HFFc6 (cell line): ENCODE data around the gene GALNT18. TPM values are rescaled to one million over a fixed set of nuclear protein-coding genes. Genes with fewer than 3 reads are reported as not detected.

Source experiments
- DNase-seq: peaks from one replicate; pipeline ENCODE4 v3.0.0-alpha.2; 2018
- H3K27ac Mint-ChIP-seq: 2 replicates; pipeline ENCODE4 v1.8.0; 2020; ENCODE audit warnings: mild to moderate bottlenecking, mixed read lengths
- H3K27me3 Mint-ChIP-seq: 2 replicates; pipeline ENCODE4 v1.8.0; 2021; ENCODE audit warnings: mild to moderate bottlenecking, moderate library complexity, mixed read lengths; ENCODE audit not compliant: insufficient read depth
- H3K36me3 Mint-ChIP-seq: 2 replicates; pipeline ENCODE4 v1.8.0; 2021; ENCODE audit warnings: low read depth, mixed read lengths
- H3K4me1 Mint-ChIP-seq: 2 replicates; pipeline ENCODE4 v1.8.0; 2020; ENCODE audit warnings: low read depth, mixed read lengths
- H3K4me3 Mint-ChIP-seq: 2 replicates; pipeline ENCODE4 v1.8.0; 2020; ENCODE audit warnings: mild to moderate bottlenecking, moderate library complexity, mixed read lengths
- H3K9me3 Mint-ChIP-seq: 2 replicates; pipeline ENCODE4 v1.8.0; 2020; ENCODE audit warnings: mild to moderate bottlenecking, mixed read lengths
- total RNA-seq, 6 experiments: library from RNA; stranded (reverse); fragmentation: NEBNext Ultra II Directional; extraction: Animal tissue kit (Norgen Biotek cat#: 25700); gene quantifications; 2 replicates in 1 of 6; 3 replicates in 5 of 6; pipeline ENCODE4 v1.2.3, GENCODE V29; 2021
- TF ChIP-seq, protein P1 (sequence below): fragments of 200-600 bp; sonication (generic); IDR thresholded peaks from 2 replicates; pipeline ENCODE4 v1.5.0; 2021; ENCODE audit warnings: antibody characterized with exemption, mild to moderate bottlenecking

Gene GALNT18
- total RNA-seq, 6 experiments from 2014 or later = 2.7 to 13.7 (median 12.4) TPM

DNA sequence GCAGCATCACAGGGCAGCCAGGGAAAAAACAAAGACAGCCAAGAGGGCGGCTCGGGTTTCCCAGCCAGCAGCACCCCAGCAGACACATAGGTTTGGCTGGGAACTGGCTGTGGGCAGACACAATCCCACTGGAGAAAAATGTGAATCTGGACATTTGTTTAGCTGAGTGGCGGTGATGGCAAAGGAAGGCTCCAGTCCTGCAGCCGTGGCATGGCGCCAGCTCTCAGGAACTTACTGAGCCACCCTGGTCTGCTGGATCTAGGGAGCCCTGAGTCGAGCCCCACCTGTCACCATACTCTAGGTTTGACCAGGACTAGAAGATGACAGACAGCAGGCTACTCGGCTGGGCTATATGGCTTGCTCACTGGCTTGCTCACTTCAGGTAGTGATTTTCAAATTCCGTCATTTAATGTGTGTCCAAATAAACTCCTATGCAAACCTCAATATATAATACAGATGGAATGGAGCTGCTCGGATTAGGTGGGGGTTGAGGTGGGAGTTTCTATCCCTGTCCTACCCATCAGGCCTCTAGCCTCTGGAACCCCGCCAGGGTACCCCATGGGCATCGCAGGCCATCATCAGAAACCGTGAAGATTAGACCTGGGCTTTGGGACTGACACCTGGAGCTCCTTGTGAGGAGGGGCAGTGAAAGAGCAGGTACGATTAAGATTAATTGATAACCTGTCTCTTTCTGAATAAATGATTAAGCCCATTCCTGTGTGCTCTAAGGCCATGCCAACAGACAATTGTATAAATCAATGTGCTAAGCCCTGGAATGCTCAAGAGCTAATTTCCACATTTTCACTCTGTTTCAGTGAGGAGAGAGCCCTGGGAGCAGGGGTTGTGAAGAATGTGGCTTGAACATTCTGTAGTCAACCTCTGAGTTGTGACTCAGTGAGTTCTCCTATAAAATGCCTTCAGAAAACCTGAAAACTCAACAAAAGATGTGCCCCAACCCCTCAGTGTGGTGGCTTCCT lies 42.5 kb downstream of the GALNT18 start:
- no peaks in the 10 kb centered on the region for H3K36me3 Mint-ChIP-seq
- no peaks in the 10 kb centered on the region for H3K9me3 Mint-ChIP-seq
- H3K27me3 Mint-ChIP-seq = peaks cover 24% of the 10 kb centered on the region
- H3K27ac Mint-ChIP-seq = no peak overlapping the region
- H3K4me3 Mint-ChIP-seq = no peak overlapping the region
- H3K4me1 Mint-ChIP-seq = peaks cover 44% of the 10 kb centered on the region
- DNase-seq = no peak
- TF ChIP-seq, protein P1, sequence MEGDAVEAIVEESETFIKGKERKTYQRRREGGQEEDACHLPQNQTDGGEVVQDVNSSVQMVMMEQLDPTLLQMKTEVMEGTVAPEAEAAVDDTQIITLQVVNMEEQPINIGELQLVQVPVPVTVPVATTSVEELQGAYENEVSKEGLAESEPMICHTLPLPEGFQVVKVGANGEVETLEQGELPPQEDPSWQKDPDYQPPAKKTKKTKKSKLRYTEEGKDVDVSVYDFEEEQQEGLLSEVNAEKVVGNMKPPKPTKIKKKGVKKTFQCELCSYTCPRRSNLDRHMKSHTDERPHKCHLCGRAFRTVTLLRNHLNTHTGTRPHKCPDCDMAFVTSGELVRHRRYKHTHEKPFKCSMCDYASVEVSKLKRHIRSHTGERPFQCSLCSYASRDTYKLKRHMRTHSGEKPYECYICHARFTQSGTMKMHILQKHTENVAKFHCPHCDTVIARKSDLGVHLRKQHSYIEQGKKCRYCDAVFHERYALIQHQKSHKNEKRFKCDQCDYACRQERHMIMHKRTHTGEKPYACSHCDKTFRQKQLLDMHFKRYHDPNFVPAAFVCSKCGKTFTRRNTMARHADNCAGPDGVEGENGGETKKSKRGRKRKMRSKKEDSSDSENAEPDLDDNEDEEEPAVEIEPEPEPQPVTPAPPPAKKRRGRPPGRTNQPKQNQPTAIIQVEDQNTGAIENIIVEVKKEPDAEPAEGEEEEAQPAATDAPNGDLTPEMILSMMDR = no peak

- Mint-ChIP-seq H3K9me3 (no peaks in the 10 kb centered on the region), H3K4me3 (no peak overlapping the region), H3K27me3 (peaks cover 24% of the 10 kb centered on the region), H3K4me1 (peaks cover 35% of the 10 kb centered on the region), H3K36me3 (no peaks in the 10 kb centered on the region), H3K27ac (peak overlapping the region; percentile 39; the same call in 1 of the 2 replicates)
- DNase-seq = no peak
- TF ChIP-seq, protein P1 = no peak
Measured at GRCh38 chr11:11577932-11578911, 43.6 kb downstream of the GALNT18 start.

- peaks cover 38% of the 10 kb centered on the region for H3K4me1 Mint-ChIP-seq
- DNase-seq = peak; percentile 11
- TF ChIP-seq, protein P1 = no peak
- H3K27me3 Mint-ChIP-seq = peaks cover 23% of the 10 kb centered on the region
- H3K9me3 Mint-ChIP-seq = no peaks in the 10 kb centered on the region
- H3K36me3 Mint-ChIP-seq = no peaks in the 10 kb centered on the region
- peak overlapping the region; percentile 39; the same call in 1 of the 2 replicates for H3K27ac Mint-ChIP-seq
- H3K4me3 Mint-ChIP-seq = no peak overlapping the region
Measured at GRCh38 chr11:11577251-11577855, 44.5 kb downstream of the GALNT18 start.

GRCh38 chr11:11574373-11575287 lies 47.2 kb downstream of the GALNT18 start:
- DNase-seq = no peak
- H3K4me3 Mint-ChIP-seq = no peak overlapping the region
- TF ChIP-seq, protein P1 = no peak
- peaks cover 16% of the 10 kb centered on the region; the same call in 1 of the 2 replicates for H3K27me3 Mint-ChIP-seq
- no peak overlapping the region for H3K27ac Mint-ChIP-seq
- H3K36me3 Mint-ChIP-seq = no peaks in the 10 kb centered on the region
- peaks cover 33% of the 10 kb centered on the region for H3K4me1 Mint-ChIP-seq
- no peaks in the 10 kb centered on the region for H3K9me3 Mint-ChIP-seq
